OCI-LY7 (cell line): Measurements from ENCODE around the gene TFEB. TPM values are rescaled to one million over a fixed set of nuclear protein-coding genes. Genes with fewer than 3 reads are reported as not detected.

Experiments
- BruUV-seq: library from RNA; stranded (reverse); fragments of 400-500 nt; replicated peaks from 2 replicates; lab custom pipeline; 2021; lab: Mats Ljungman, UMichigan
- CTCF ChIA-PET: fragments of 300-600 bp; sonication (Branson Sonifier 250); formaldehyde crosslinking; loops from one replicate; lab custom pipeline; 2022; ENCODE audit warnings: antibody characterized with exemption; ENCODE audit not compliant: unreplicated experiment; lab: Charles Lee
- POLR2A ChIA-PET: fragments of 300-600 bp; sonication (Branson Sonifier 250); formaldehyde crosslinking; loops from one replicate; lab custom pipeline; 2022; ENCODE audit warnings: antibody characterized with exemption; lab: Charles Lee
- DNase-seq: peaks from one replicate; pipeline ENCODE4 v3.0.0-alpha.2; 2015; ENCODE audit warnings: low spot score
- H2AFZ ChIP-seq: fragments of 200-600 bp; sonication (generic), shearing (Covaris generic); 2 replicates; pipeline ENCODE4 v1.6.1; 2014; ENCODE audit warnings: mild to moderate bottlenecking, antibody characterized with exemption, low read length, moderate library complexity
- H3K27ac ChIP-seq: fragments of 200-600 bp; sonication (generic); 2 replicates; pipeline ENCODE4 v1.5.1; 2014; ENCODE audit warnings: mixed run types, low read depth, mild to moderate bottlenecking, moderate library complexity, low read length, inconsistent platforms; ENCODE audit not compliant: poor library complexity, severe bottlenecking
- H3K36me3 ChIP-seq: fragments of 200-600 bp; sonication (generic); 2 replicates; pipeline ENCODE4 v1.6.1; 2014; ENCODE audit warnings: mild to moderate bottlenecking, antibody characterized with exemption, low read length, moderate library complexity, mixed read lengths; ENCODE audit not compliant: insufficient read depth
- H3K4me1 ChIP-seq: fragments of 200-600 bp; sonication (generic); 2 replicates; pipeline ENCODE4 v1.5.1; 2014; ENCODE audit warnings: mild to moderate bottlenecking, low read length; ENCODE audit not compliant: insufficient read depth, poor library complexity, severe bottlenecking
- H3K4me2 ChIP-seq: fragments of 200-600 bp; sonication (generic); 2 replicates; pipeline ENCODE4 v1.6.1; 2014; ENCODE audit warnings: mild to moderate bottlenecking, low read length
- H3K4me3 ChIP-seq: fragments of 200-600 bp; sonication (generic); 2 replicates; pipeline ENCODE4 v1.5.1; 2014; ENCODE audit warnings: mild to moderate bottlenecking, low read depth, low read length; ENCODE audit not compliant: poor library complexity, severe bottlenecking
- H3K79me2 ChIP-seq: fragments of 200-600 bp; sonication (generic); 2 replicates; pipeline ENCODE4 v1.6.1; 2016; ENCODE audit warnings: low read depth, mild to moderate bottlenecking, low read length, moderate library complexity, mixed read lengths; ENCODE audit not compliant: insufficient read depth
- H3K9me2 ChIP-seq: fragments of 200-600 bp; sonication (generic); 2 replicates; pipeline ENCODE4 v1.6.1; 2016; ENCODE audit warnings: mild to moderate bottlenecking, low read length, mixed read lengths; ENCODE audit not compliant: insufficient read depth
- H3K9me3 ChIP-seq: fragments of 200-600 bp; sonication (generic); 2 replicates; pipeline ENCODE4 v1.6.1; 2014; ENCODE audit warnings: mild to moderate bottlenecking, mixed run types, low read length, mixed read lengths
- H4K20me1 ChIP-seq: fragments of 200-600 bp; sonication (generic); 2 replicates; pipeline ENCODE4 v1.6.1; 2014; ENCODE audit warnings: mild to moderate bottlenecking, antibody characterized with exemption, low read length, moderate library complexity, mixed read lengths; ENCODE audit not compliant: insufficient read depth
- CTCF ChIP-seq: fragments of 200-600 bp; sonication (generic); conservative IDR thresholded peaks from 2 replicates; pipeline ENCODE4 v1.5.1; 2014; ENCODE audit warnings: mild to moderate bottlenecking, antibody characterized with exemption, low read length, moderate library complexity, mixed read lengths
- EZH2phosphoT487 ChIP-seq: fragments of 200-600 bp; sonication (generic); IDR thresholded peaks from 2 replicates; pipeline ENCODE4 v1.6.1; 2018; ENCODE audit warnings: low read depth, borderline replicate concordance, mild to moderate bottlenecking, mixed run types, antibody characterized with exemption, low read length, moderate library complexity, mixed read lengths
- intact Hi-C: fragments of 100-400 bp; cut with micrococcal nuclease; formaldehyde crosslinking; loops from one replicate; pipeline ENCODE4 v1.10.0; 2022; ENCODE audit not compliant: unreplicated experiment
- total RNA-seq, 2 experiments: library from RNA; depleted of rRNA in 1 of 2; stranded (reverse); fragments of >200 nt in 1 of 2; shearing (Covaris generic) in 1 of 2; gene quantifications; 2 replicates each; pipeline ENCODE4 v1.2.3, GENCODE V29; 2014 to 2022

Gene TFEB
- total RNA-seq, 2 experiments from 2014 or later: 36.8 to 60.0 TPM

GRCh38 chr6:41690541-41691330 lies 44.7 kb downstream of the TFEB start:
- intact Hi-C loops: no loop called here
- H3K4me2 ChIP-seq: no peak overlapping the region
- no peak overlapping the region for H3K4me3 ChIP-seq
- no peak overlapping the region for H3K27ac ChIP-seq
- no peak overlapping the region for H2AFZ ChIP-seq
- CTCF ChIA-PET: interaction anchor here (0.9 kb wide), 1 partner anchor 44 kb away, joined by 6 read pairs; no protein-coding TSS in a partner anchor
- DNase-seq: no peak
- no peaks in the 10 kb centered on the region for H3K79me2 ChIP-seq
- POLR2A ChIA-PET: interaction anchor here (2.0 kb wide), 1 partner anchor 14 kb away, joined by 5 read pairs; no protein-coding TSS in a partner anchor
- no TSS peak for BruUV-seq
- peaks cover 62% of the 10 kb centered on the region for H3K36me3 ChIP-seq
- H4K20me1 ChIP-seq: no peaks in the 10 kb centered on the region
- no peaks in the 10 kb centered on the region for H3K4me1 ChIP-seq
- H3K9me2 ChIP-seq: no peaks in the 10 kb centered on the region
- no peak for TF ChIP-seq CTCF
- no peak for TF ChIP-seq EZH2phosphoT487
- no peaks in the 10 kb centered on the region for H3K9me3 ChIP-seq

- DNase-seq: no peak
- H3K4me2 ChIP-seq: no peak overlapping the region
- no TSS peak for BruUV-seq
- peaks cover 71% of the 10 kb centered on the region for H3K36me3 ChIP-seq
- TF ChIP-seq EZH2phosphoT487 (no peak), CTCF (no peak)
- no peaks in the 10 kb centered on the region for H3K79me2 ChIP-seq
- no peak overlapping the region for H3K4me3 ChIP-seq
- no peaks in the 10 kb centered on the region for H3K4me1 ChIP-seq
- CTCF ChIA-PET: interaction anchor here (0.6 to 0.9 kb wide), 2 partner anchors 45 to 75 kb away, joined by 6 read pairs; no protein-coding TSS in a partner anchor
- H4K20me1 ChIP-seq: no peaks in the 10 kb centered on the region
- H3K9me3 ChIP-seq: no peaks in the 10 kb centered on the region
- H3K27ac ChIP-seq: no peak overlapping the region
- no peaks in the 10 kb centered on the region for H3K9me2 ChIP-seq
- no peak overlapping the region for H2AFZ ChIP-seq
- POLR2A ChIA-PET: interaction anchor here (1.1 to 2.0 kb wide), 2 partner anchors 15 to 44 kb away, joined by 3 to 5 read pairs; no protein-coding TSS in a partner anchor
- intact Hi-C loops: no loop called here
These were observed 46.0 kb downstream of the TFEB start for GRCh38 chr6:41689171-41690008.
